AG08395 (cell line): ENCODE results near the gene ARFIP2.
"Not testable (repeated sequence)": the region's sequence is repeated elsewhere in the genome, so short reads cannot be mapped to it uniquely, and the experiment has no call there.

Experiments used
- DNase-seq: peaks from one replicate; pipeline ENCODE4 v3.0.0; 2012; ENCODE audit warnings: mixed read lengths, low spot score

Gene ARFIP2, protein sequence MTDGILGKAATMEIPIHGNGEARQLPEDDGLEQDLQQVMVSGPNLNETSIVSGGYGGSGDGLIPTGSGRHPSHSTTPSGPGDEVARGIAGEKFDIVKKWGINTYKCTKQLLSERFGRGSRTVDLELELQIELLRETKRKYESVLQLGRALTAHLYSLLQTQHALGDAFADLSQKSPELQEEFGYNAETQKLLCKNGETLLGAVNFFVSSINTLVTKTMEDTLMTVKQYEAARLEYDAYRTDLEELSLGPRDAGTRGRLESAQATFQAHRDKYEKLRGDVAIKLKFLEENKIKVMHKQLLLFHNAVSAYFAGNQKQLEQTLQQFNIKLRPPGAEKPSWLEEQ

DNA sequence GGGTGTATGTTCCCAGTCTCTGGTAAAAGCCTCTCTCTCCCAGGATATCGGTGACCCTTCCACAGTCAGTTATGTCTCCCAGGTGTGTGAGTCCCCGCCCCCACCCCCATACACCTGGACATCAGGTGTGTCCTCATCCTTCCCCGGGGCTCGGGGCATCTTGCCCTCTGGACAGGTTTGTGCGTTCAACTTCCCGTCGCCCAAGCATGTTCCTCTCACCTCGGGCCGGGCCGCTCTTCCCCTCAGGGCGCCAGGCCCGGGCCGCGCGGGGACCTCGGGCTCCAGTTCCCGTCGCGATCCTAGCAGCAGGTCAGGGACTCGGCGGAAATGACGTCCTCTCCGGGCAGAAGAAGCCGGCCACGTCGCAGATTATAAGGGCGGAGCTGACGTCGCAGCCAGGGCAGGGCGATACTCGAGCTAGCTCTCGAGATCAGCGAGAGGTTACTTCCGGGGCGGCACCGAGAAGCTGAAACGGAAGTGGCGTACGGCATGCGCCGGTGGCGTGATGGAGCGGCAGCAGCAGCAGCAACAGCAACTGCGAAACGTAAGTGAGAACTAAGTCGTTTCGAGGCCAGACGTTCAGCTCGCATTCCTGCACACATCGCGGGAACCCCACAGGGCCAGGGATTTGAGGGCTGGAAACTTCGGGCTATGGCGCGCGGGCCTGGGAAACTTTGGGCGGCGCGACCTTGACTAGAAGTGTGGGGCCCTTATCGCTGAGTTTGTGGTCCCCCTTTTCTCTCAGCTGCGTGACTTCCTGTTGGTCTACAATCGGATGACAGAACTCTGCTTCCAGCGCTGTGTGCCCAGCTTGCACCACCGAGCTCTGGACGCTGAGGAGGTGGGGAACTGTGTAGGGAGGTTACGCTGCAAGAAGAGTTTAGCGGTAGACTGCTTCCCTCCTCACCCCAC, at the start of gene ARFIP2, which contains the start of gene TIMM10B:
ARFIP2 (minus strand) TSS at position 320 of the 912 bp plus-strand sequence. CDS start 910 bp downstream, outside the sequence.
TIMM10B (plus strand) TSS at position 490 of the 912 bp plus-strand sequence; CDS start at position 506, 16 bp downstream.
- peak; percentile 99 for DNase-seq

DNA sequence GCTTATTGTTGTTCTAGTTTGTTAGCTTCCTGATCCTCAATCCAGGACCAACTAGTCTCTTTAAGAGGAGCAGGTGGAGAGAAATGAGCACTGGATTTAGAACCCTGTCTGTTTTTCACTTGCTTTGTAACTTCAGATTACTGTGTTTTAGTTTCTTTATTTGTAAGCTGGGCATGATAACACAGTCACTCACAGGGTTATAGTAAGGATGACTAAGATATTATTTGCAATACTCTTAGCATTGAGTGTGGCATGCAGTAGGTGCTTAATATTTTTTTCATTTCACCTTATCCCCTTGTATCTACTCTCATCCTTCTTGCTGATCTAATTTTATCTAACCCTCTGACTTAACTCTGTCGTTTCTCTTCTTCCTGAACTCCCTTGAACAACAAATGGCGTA, 49.7 kb upstream of the ARFIP2 start:
- DNase-seq = no peak

DNA sequence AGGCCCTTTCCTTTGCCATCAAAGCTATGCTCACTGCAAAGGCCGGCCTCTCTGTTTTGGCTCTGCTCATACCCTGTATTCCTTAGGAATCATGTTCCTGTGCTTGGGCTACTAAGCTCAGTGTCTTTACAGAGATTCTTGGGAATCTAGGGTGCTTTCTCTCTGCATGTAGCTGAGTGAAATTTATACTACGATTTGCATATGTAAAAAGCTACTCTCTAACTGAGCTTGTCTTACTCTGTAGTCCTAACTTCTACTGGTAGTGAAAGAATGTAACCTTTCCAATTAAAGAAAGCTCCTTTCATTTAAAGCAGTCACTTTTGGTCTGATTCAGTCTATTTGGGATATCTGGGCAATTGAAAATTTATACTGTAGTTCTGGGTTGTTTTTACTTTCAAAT, 48.1 kb upstream of the ARFIP2 start:
- no peak for DNase-seq

DNA sequence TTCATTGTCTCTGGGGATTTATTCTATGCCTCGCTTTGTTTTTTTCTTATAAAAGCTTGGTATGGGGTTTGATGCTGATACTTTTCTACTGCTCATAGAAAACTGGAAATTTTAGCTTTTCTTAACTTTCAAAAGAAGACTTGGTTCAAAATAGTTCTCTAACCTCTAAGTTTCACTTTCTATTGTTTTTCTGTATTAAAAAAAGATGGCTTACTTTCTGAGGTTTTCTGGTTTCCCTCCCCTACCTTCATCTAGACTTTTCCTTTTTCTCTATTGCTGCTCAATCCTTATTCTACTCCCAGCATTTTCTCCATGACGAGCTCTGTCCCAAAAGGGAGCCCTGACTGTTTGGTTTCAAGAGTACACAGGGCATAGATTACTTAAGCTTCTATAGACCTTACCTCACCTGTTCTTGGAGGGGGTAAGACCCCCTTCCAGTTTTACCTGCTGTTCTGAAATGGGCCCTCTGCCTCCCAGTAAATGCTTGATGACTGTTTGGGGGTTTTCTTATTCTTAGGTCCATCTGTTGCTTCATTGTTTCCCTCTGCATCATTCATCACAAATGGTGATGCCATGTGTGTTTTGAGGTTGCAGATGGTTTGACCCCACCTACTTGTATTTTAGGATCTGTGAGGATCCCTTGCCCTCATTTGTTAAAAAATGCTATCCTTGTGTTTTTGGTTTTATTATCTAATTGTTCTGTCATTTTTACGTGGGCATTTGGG, 45.4 kb upstream of the ARFIP2 start:
- DNase-seq = no peak

DNA sequence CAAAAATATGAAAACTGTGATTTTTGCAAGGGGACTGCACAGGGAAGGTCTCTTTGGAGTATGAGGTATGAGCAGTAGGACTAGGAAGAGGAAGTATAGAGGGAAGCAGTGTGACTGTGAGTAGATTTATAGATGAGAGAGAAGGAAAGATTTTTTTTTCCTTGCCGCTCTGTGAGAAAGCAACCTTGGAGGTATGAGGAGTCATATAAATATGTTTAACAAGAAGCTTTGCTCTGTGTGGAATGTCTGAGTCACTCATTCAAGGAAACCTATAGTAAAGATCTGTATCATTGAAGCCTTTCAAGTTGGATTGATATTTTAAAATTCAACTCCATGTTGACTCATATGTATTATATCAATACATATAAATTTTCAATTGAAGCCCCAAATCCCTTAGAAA, 42.1 kb upstream of the ARFIP2 start:
- DNase-seq = peak; percentile 22

DNA sequence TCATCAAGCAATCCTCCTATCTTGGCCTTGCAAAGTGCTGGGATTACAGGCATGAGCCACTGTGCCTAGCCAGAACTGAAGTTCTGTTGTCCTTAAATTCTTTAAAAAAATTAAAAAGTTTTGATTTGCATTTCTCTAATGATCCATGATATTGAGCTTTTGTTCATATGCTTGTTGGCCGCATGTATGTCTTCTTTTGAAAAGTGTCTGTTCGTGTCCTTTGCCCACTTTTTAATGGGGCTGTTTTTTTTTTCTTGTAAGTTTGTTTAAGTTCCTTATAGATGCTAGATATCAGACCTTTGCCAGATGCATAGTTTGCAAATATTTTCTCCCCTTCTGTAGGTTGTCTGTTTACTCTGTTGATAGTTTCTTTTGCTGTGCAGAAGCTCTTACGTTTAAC, 40.8 kb upstream of the ARFIP2 start:
- DNase-seq = not testable (repeated sequence)

DNA sequence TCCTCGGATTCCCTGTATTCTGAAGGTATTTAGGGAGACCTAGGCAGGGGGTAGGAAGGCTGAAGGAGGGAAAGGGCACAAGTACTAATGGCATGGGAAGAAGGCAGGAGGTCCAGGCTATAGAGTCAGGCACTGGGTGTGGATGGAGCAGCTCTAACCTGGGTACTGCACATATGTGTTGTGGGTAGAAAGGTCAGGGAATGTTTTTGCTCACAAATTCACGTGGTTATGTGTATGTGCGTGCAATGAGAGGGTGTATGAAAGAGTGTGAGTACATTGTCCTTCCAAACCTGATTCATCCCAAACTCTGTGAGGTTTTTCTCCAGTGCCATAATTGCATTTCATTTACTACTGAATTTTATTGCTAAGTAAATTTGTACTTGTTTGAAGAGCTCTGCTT, 39.1 kb upstream of the ARFIP2 start:
- DNase-seq = no peak

DNA sequence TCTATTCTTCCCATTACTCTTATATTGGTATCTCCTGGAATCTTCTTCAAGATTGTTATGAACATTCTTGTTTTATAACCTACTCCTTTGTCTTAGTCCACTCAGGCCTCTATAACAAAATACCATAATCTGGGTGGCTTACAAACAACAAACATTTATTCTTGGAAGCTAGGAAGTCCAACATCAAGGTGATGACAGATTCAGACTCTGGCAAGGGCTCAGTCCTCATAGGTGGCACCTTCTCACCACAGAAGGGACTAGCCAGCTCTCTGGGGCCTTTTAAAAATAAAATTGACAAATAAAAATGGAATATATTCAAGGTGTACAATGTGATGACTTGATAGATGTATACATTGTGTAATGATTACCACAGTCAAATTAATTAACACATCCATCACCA, 35.7 kb upstream of the ARFIP2 start:
- no peak for DNase-seq

DNA sequence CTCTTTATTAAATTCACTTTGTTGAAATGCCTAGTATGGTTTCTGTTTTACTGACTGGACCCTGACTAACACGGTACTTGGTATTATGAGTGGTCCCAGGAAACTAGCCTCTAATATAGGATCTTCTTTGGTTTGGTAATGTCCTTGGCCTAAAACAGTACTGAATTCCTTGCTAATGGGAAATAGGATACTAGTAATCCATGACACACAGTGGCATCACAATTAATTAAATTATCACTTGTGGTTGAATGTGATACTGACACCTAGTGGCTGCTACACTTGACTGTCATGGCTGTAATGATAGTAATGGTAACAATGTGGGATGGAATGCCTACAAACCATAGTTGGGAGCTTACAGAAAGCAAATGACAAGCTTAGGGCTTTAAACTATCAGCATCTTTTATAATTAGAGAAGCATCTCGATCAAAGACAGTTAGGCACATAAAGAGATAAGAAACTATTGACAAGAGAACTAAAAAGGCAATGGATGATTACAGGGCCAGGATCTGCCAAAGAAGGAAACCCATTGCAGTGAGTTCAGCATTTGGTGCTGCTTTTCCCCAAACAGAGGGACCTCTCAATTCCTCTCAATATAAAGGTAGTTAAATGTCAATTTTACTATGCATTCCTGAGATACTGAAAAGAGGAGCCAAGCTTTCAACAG, 24.6 kb upstream of the ARFIP2 start:
- peak; percentile 66 for DNase-seq

DNA sequence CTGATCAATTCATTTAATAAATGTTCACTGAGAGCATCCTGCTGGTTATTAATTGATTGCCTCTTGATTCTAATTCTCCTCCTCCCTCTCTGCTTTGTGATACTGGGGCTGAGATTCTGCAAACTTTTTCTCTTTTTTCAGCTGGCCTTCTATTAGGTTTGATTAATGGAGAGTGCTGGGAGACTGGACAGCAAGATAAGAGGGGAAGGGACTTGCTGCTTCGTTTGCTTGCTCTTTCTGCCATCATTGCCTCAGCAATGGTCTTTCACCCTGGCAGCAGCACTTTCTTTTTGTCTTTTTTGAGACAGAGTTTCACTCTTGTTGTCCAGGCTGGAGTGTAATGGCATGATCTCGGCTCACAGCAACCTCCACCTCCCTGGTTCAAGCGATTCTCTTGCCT, 23.0 kb upstream of the ARFIP2 start:
- DNase-seq = no peak

DNA sequence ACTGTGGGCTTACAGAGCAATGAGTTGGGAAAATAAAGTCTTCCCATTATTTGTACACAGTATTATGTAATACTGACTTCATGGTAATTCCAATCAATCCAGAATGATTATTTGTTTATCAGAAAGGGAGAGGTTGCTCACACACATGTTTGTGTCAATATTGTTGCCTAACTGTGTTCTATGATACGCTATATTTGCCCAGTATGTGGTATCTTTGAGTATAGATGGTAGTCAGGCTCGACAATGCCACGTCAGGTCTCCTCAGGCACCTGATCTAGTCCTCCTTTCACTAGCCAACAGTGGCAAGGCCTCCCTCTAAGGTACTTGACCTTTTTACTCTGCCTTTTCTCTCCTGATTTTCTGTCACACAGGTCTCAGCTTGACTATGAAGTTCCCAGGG, 21.3 kb upstream of the ARFIP2 start:
- DNase-seq = no peak

DNA sequence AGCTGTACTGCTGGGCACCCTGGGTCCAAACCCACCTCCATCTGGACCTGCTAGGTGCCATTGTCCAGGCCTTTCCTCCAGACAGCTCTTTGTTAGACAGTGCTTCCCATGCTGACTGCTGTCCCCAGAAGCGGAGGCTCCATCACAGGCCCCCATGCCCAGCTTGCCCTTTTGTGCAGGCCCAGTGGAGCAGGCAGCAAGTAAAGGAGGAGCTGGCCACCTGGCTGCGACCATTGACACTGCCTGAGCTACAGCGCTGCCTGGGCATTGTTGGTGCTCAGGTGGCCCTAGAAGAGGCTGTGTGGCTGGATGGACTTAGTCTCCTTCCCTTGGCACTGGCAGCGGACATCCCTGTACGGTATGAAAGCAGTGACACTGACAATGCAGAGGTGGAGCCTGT, 17.4 kb upstream of the ARFIP2 start:
- no peak for DNase-seq

DNA sequence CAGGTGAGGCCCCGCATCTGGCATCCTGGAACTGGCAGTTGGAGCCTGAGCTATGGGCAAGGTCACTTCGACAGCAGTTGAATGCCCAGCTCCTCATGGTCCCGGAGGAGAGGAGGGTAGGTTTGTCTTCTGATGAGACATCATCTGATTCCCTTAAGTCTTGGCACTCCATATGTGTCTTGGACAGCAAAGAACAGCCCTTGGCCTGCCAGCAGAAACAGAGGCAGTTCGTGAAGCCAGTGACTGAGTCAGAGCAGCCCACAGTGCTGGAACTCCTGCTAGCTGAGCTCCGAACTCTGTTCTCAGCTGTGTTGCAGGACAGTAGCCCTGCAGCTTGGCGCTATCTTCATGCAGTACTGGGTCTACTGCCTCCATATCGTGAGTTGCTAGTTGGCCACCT, 17.0 kb upstream of the ARFIP2 start:
- DNase-seq = peak; percentile 55

DNA sequence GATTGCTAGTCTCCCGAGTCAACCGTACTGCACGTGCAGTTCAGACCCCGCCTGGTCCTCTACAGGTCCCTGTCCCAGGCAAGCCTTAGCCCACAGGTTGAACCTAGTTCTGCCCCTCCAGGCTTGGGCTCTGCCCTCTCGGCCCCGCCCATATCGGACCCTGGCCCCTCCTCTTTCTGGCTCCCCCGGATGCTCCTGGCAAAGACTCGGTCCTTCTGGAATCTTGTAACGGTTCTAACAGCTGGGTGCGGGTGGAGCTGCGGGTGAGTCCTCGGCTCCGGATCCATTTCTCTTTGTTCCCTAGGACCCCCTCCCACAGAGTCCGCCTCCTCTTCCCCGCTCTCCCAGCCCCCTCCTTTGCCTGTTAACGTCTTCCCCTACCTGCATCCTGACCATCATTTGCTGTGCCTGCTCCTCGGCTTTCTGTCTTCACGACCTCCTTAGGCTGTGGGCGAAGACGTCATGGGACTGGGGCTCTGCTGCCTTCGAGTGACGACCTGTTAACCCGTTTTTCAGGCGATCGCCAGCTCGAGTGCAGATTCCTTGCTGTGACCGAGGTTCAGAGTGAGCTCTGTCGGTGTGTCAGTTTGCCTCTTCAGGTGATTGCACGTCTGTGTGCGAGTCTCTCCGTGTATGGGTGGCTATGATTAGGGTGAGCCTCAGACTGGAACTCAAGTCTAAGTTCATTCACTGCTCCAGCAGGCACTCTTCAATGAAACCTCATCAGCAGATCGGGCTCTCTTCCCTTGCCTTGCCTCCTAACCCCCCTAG, 16.1 kb upstream of the ARFIP2 start, which contains the start of gene DNHD1:
DNHD1 (plus strand) TSS at position 212 of the 771 bp plus-strand sequence. CDS start 936 bp downstream, outside the sequence.
- no peak for DNase-seq

DNA sequence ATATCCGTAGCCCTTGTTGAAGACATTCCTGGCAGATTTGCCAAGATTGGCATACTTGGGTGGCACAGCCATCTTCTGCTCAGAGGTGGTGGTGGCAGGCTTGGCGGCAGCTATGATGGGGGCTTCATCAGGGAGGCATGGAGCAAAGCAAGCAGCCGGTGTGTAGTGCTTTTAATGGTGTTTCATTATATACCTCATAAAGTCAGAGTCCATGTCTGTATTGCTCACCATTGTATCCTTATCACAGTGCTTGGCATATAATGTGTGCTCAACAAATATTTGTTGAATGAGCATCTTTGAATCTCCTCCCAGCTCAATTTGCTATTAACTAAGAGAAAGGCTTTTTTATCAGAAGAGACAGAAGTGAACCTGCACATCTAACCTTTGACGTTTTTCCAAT, 8.2 kb upstream of the ARFIP2 start:
- no peak for DNase-seq

DNA sequence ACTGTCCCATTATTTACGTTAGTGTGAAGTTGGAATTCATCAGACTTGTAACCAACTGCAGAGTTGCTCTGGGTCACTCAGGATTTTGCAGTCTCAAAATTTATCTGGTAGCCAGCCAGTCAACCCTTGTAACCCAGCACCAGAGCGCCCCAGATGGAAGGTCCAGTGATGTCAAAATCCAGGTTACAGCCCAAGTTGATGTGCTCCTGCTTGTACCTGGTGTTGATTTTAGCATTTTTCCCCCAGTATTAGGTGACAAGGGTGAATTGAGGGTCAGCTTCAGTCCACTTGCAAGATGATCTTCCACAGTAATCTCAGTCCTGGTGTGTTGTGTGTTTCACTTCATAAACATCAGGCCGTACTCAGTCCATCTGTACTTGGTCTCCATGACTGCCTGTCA, 7.7 kb upstream of the ARFIP2 start:
- DNase-seq = no peak

DNA sequence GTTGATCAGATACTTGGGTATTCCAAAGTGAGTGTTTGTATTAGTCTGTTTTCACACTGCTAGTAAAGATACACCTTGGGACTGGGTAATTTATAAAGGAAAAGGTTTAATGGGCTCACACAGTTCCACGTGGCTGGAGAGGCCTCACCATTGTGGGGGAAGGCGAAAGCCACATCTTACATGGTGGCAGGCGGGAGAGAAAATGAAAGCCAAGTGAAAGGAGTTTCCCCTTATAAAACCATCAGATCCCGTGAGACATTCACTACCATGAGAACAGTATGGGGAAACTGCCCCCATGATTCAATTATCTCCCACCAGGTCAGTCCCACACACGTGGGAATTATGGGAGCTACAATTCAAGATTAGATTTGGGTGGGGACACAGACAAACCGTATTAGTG, 7.2 kb upstream of the ARFIP2 start:
- DNase-seq = no peak

DNA sequence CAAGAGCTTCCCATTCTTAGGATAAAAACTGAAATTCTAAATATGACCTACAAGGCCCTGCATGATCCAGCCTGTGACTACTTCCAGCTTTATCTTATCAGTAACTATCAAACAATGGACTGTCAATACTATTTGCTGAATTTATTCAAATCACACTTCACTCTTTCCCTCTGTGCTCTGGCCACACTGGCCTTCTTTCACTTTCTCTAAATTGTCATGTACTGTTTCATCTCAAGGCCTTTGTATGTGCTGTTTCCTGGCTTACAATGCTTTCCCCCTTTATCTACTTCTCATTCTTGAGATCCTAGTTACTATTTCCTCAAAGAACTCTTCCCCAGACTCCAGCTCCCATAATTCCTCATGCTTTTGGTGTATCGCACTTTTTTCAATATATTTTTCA, 5.8 kb upstream of the ARFIP2 start:
- DNase-seq = no peak

DNA sequence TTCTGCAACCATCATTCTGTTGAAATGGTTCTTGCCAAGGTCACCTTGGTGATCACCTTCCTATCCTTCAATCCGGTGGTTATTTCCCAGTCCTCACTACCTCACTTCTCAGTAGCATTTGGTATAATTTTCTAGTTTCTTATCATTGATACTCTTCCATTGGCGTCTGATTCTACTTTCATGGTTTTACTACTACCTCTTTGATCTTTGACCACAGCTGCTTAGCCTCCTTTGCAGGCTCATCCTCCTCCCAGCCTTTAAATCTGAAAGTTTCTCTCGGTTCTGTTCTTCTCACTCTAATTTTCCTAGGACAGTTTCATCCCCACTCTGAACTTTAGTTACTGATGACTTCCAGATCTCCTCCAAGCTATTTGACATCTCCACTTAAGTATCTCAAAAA, 5.1 kb upstream of the ARFIP2 start:
- DNase-seq = no peak

DNA sequence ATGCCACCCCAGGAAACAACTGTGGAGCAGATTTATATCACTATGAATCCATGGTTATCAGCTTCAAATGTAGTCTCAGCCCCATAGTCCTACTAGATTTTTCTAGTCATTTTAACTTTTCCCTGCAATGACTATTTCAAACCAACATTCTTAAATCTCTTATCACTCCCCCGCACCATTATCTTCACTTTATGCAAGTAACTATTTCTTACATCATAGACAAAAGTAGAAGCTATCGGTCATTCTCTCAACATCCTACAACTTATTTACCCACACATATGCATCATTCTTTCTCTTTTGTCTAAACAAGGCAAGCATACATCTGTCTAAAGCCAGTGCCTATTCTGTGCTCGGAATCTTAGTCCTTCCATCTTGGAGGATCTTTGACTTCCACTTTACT, 4.5 kb upstream of the ARFIP2 start:
- DNase-seq = no peak

DNA sequence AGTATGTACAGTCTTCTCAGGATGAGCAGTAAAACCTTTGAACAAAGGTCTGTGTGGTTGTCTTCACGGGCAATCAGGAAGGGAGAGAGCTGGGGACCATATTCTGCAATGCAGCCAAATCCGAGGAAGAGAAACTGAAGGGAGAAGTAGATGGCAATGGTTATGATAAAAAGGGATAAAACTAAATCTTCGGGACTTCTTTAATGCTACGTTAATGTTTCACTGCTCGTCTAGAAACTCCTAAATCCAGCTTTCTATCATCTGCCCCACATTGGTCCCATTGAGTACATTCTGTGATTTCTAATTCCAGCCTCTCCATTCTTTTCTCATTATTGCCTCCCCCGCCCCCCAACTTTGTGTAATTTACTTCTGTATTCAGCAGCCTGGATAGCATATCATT, 1.9 kb upstream of the ARFIP2 start:
- DNase-seq = no peak
